Mesothelial cell of epicardium (in vitro differentiated cells): ENCODE measurements around the gene TAOK2. TPM values are rescaled to one million over a fixed set of nuclear protein-coding genes. Genes with fewer than 3 reads are reported as not detected.

ENCODE experiments used
- DNase-seq, 2 experiments: peaks; one replicate each; pipeline ENCODE4 v3.0.0; 2021; ENCODE audit warnings: low spot score in 2 of 2; ENCODE audit not compliant: unreplicated experiment in 2 of 2
- H3K27ac Mint-ChIP-seq: 2 replicates; pipeline ENCODE4 v1.8.0; 2021; ENCODE audit warnings: mixed read lengths
- H3K27me3 Mint-ChIP-seq: 2 replicates; pipeline ENCODE4 v1.8.0; 2021; ENCODE audit warnings: low read depth, mixed read lengths
- H3K36me3 Mint-ChIP-seq: 2 replicates; pipeline ENCODE4 v1.8.0; 2021; ENCODE audit warnings: mixed read lengths
- H3K4me1 Mint-ChIP-seq: 2 replicates; pipeline ENCODE4 v1.8.0; 2021; ENCODE audit warnings: mixed read lengths
- H3K4me3 Mint-ChIP-seq: 2 replicates; pipeline ENCODE4 v1.8.0; 2021; ENCODE audit warnings: mild to moderate bottlenecking, moderate library complexity, mixed read lengths
- H3K9me3 Mint-ChIP-seq: 2 replicates; pipeline ENCODE4 v1.8.0; 2021; ENCODE audit warnings: mixed read lengths
- total RNA-seq: library from RNA; stranded (reverse); gene quantifications from 3 replicates; pipeline ENCODE4 v1.2.1, GENCODE V29; 2021
- TF ChIP-seq, protein P1 (sequence below): fragments of 200-600 bp; sonication (generic); IDR thresholded peaks from one replicate; pipeline ENCODE4 v1.5.0; 2021; ENCODE audit warnings: antibody characterized with exemption; ENCODE audit not compliant: unreplicated experiment

Gene TAOK2
- total RNA-seq, 1 donor from 2014 or later, result 51.3 TPM

DNA sequence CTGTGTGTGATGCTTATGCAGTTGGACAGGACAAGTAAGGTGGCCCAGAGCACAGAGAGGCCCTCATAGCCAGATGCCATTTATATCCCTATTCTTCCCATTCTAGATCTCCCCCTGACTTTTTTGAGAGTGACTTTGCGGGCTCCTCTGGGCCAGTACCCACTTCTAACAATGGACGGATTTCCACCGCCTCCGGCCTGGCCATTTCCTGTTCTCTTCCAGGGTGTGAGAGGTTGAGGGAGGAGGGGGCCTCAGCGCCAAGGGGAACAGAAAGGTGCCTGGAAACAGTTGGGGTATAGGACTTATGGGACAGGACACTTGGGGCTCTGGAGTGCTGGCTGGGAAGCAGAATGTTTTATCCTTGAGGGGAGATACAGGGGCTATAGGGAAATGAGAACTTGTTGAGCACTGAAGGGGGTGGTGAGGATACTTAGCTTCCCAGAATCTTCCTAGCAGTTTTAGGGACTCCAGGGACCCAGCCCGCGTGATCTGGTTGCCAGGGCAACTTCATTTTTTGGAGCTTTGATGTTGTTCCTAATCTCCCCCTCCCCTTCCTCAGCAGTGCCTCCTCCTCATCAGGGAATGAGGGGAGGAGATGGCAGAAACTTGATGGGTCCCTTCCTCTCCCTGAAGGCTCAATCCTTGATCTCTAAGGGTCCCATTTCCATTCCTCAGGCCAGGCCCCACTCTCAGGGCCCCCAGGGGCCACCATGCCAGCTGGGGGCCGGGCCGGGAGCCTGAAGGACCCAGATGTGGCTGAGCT lies 3.6 kb downstream of the TAOK2 start:
- H3K27me3 Mint-ChIP-seq, result no peaks in the 10 kb centered on the region
- H3K36me3 Mint-ChIP-seq, result peaks cover 33% of the 10 kb centered on the region
- DNase-seq, result no peak
- H3K4me3 Mint-ChIP-seq, result no peak overlapping the region
- TF ChIP-seq, protein P1, sequence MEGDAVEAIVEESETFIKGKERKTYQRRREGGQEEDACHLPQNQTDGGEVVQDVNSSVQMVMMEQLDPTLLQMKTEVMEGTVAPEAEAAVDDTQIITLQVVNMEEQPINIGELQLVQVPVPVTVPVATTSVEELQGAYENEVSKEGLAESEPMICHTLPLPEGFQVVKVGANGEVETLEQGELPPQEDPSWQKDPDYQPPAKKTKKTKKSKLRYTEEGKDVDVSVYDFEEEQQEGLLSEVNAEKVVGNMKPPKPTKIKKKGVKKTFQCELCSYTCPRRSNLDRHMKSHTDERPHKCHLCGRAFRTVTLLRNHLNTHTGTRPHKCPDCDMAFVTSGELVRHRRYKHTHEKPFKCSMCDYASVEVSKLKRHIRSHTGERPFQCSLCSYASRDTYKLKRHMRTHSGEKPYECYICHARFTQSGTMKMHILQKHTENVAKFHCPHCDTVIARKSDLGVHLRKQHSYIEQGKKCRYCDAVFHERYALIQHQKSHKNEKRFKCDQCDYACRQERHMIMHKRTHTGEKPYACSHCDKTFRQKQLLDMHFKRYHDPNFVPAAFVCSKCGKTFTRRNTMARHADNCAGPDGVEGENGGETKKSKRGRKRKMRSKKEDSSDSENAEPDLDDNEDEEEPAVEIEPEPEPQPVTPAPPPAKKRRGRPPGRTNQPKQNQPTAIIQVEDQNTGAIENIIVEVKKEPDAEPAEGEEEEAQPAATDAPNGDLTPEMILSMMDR, result no peak
- H3K4me1 Mint-ChIP-seq, result peaks cover 29% of the 10 kb centered on the region
- peaks cover 4% of the 10 kb centered on the region for H3K9me3 Mint-ChIP-seq
- H3K27ac Mint-ChIP-seq, result peak overlapping the region; percentile 61

DNA sequence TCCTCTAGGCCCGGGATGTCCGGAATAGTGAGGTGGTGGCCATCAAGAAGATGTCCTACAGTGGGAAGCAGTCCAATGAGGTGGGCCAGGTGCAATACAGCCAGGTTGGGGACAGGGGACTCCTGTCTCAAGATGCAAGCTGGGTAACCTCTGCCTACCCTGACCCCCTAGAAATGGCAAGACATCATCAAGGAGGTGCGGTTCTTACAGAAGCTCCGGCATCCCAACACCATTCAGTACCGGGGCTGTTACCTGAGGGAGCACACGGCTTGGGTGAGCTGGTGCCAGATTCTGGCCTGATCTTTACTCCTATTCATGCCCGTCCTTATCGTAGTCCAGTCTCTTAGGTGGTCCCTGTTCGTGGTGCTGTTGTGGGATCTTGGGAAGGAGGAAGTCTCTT lies 4.4 kb downstream of the TAOK2 start:
- Mint-ChIP-seq H3K27ac (no peak overlapping the region), H3K27me3 (no peaks in the 10 kb centered on the region), H3K36me3 (peaks cover 34% of the 10 kb centered on the region), H3K4me3 (no peak overlapping the region), H3K9me3 (peaks cover 3% of the 10 kb centered on the region), H3K4me1 (peaks cover 29% of the 10 kb centered on the region)
- TF ChIP-seq, protein P1, result no peak
- no peak for DNase-seq

DNA sequence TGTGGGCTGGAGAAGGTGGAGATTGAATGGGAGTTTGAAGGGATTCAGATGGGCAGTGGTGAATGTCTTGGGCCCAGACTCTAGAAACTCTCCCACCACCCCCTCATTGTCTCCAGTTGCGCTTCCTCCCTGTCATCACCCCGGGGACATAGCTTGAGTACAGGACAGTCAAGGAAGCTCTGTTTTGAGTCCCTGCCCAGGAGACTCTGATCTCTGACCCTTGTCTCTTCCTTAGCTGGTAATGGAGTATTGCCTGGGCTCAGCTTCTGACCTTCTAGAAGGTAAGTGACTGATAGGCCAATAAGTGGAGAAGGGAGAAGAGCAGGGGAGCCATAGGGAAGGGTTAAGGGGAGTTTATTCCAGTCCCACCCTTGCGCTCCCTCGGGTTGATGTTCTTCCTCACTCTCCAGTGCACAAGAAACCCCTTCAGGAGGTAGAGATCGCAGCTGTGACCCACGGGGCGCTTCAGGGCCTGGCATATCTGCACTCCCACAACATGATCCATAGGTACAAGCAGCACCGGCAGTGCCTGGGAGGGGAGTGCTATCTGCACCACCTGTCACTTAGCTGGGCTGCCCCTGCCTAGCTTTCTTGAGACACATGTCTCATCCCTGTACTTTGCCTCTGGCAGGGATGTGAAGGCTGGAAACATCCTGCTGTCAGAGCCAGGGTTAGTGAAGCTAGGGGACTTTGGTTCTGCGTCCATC lies 5.0 kb downstream of the TAOK2 start:
- Mint-ChIP-seq H3K9me3 (no peaks in the 10 kb centered on the region), H3K4me3 (no peak overlapping the region), H3K27ac (no peak overlapping the region), H3K36me3 (peaks cover 33% of the 10 kb centered on the region), H3K4me1 (peaks cover 29% of the 10 kb centered on the region), H3K27me3 (no peaks in the 10 kb centered on the region)
- no peak for DNase-seq
- TF ChIP-seq, protein P1, result no peak

DNA sequence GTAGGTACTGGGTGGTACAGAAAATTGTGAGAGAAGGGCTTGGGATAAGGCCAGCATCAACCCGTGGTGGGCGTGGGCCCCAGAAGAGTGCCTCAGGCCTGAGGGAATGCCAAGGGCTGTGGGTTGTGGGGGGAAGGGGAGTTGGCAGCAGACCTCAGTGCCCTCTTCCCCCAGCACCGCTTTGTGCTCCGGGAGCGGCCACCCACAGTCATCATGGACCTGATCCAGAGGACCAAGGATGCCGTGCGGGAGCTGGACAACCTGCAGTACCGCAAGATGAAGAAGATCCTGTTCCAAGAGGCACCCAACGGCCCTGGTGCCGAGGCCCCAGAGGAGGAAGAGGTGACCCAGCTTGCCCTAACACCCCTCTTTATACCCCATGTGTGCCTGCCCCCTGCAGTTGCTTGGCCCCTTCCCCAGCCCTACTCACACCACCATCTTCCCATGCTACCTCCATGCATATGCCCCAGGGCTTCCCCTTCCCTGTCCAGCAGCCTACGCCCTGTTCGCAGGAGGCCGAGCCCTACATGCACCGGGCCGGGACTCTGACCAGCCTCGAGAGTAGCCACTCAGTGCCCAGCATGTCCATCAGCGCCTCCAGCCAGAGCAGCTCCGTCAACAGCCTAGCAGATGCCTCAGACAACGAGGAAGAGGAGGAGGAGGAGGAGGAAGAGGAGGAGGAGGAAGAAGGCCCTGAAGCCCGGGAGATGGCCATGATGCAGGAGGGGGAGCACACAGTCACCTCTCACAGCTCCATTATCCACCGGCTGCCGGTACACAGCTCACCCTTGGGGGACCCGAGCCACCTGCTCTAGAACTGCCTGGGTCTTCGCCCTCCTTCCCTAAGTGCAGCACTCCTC lies 9.1 kb downstream of the TAOK2 start:
- Mint-ChIP-seq H3K4me1 (no peaks in the 10 kb centered on the region), H3K27me3 (no peaks in the 10 kb centered on the region), H3K27ac (no peak overlapping the region), H3K9me3 (no peaks in the 10 kb centered on the region), H3K36me3 (peaks cover 51% of the 10 kb centered on the region), H3K4me3 (no peak overlapping the region)
- DNase-seq, result no peak
- TF ChIP-seq, protein P1, result no peak

DNA sequence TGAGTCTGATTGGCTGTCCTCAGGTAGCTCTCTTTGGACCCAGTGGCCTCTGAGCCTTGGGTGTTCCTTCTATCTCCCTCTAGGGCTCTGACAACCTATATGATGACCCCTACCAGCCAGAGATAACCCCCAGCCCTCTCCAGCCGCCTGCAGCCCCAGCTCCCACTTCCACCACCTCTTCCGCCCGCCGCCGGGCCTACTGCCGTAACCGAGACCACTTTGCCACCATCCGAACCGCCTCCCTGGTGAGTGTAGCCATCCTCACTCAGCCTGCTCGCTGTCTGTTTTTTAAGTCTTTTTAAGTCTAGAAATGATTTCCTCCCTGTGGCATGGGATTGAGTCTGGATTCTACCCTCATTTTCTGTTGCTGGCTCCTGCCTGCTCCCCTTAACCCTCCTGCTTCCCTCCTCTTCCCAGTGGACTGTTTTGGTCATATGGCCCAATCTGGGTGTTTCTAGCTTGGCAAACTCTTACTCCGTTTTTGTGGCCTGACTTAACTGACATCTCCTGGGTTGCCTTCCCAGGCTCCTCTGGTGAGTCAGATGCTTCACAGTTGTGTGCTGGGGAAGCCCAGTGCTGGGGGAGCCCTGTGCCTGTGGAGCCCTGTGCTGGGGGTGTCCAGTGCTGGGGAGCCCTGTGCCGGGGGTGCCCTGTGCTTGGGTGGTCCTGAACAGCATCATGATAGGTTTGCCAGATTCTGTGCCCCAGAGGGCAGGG lies 9.9 kb downstream of the TAOK2 start:
- TF ChIP-seq, protein P1, result no peak
- no peaks in the 10 kb centered on the region for H3K27me3 Mint-ChIP-seq
- H3K4me3 Mint-ChIP-seq, result no peak overlapping the region
- no peaks in the 10 kb centered on the region for H3K9me3 Mint-ChIP-seq
- peaks cover 55% of the 10 kb centered on the region for H3K36me3 Mint-ChIP-seq
- no peaks in the 10 kb centered on the region for H3K4me1 Mint-ChIP-seq
- no peak for DNase-seq
- H3K27ac Mint-ChIP-seq, result no peak overlapping the region
